NCI-H82 treated with DMSO at 0.1 percent for 48 hours (cell line): ENCODE data around the gene KCNIP3.
"Not testable (repeated sequence)": the region's sequence is repeated elsewhere in the genome, so short reads cannot be mapped to it uniquely, and the experiment has no call there.

Source experiments
- DNase-seq: peaks from one replicate; lab custom pipeline; 2025; ENCODE audit not compliant: unreplicated experiment; lab: John Stamatoyannopoulos, UW

The KCNIP3 gene

GRCh38 chr2:95296880-95297487, at the start of gene KCNIP3:
TSS of gene KCNIP3 (plus strand) at chr2:95297347. CDS start at chr2:95297439, 92 bp downstream.
- peak; percentile 16 for DNase-seq

GRCh38 chr2:95258271-95258670, 38.9 kb upstream of the KCNIP3 start:
- DNase-seq, result no peak

- DNase-seq, result no peak
These were observed 36.8 kb upstream of the KCNIP3 start for GRCh38 chr2:95260028-95261023.

GRCh38 chr2:95261602-95262001, 35.5 kb upstream of the KCNIP3 start:
- DNase-seq, result no peak

- no peak for DNase-seq
These were observed 34.1 kb upstream of the KCNIP3 start for GRCh38 chr2:95262896-95263542.

GRCh38 chr2:95264624-95265023, 32.5 kb upstream of the KCNIP3 start:
- DNase-seq, result no peak

- no peak for DNase-seq
These were observed 32.0 kb upstream of the KCNIP3 start for GRCh38 chr2:95265182-95265581.

- no peak for DNase-seq
These were observed 30.2 kb upstream of the KCNIP3 start for GRCh38 chr2:95266781-95267430.

GRCh38 chr2:95267458-95268210, 29.5 kb upstream of the KCNIP3 start:
- DNase-seq, result no peak

- DNase-seq, result no peak
These were observed 28.7 kb upstream of the KCNIP3 start for GRCh38 chr2:95268211-95269035.

GRCh38 chr2:95269036-95269680, 28.0 kb upstream of the KCNIP3 start:
- no peak for DNase-seq

- not testable (repeated sequence) for DNase-seq
These were observed 27.4 kb upstream of the KCNIP3 start for GRCh38 chr2:95269745-95270144.

GRCh38 chr2:95270541-95271081, 26.5 kb upstream of the KCNIP3 start:
- DNase-seq, result no peak

GRCh38 chr2:95271381-95271971, 25.7 kb upstream of the KCNIP3 start:
- DNase-seq, result no peak

GRCh38 chr2:95272299-95272751, 24.8 kb upstream of the KCNIP3 start:
- no peak for DNase-seq

GRCh38 chr2:95272781-95273180, 24.4 kb upstream of the KCNIP3 start:
- DNase-seq, result no peak

GRCh38 chr2:95273566-95274290, 23.4 kb upstream of the KCNIP3 start:
- no peak for DNase-seq
